GM12878 (cell line): ENCODE measurements around the gene THRB. TPM values are rescaled to one million over a fixed set of nuclear protein-coding genes. Genes with fewer than 3 reads are reported as not detected.

Experiments used
- ATAC-seq: fragments of 200-7000 bp; cut with Tn5 transposase; 3 replicates; pipeline ENCODE4 v1.9.1; 2020; ENCODE audit warnings: mild to moderate bottlenecking, moderate library complexity
- BruUV-seq: library from RNA; stranded (reverse); fragments of 400-500 nt; replicated peaks from 2 replicates; lab custom pipeline; 2021; lab: Mats Ljungman, UMichigan
- CTCF ChIA-PET: fragments of 300-600 bp; sonication (Branson Sonifier 250); formaldehyde crosslinking; extraction: SDS; loops from one replicate; lab custom pipeline; 2021; ENCODE audit warnings: inconsistent platforms; lab: Yijun Ruan, JAX
- POLR2A ChIA-PET: fragments of 350-600 bp; formaldehyde crosslinking; extraction: SDS; loops from one replicate; lab custom pipeline; 2021; ENCODE audit warnings: inconsistent platforms; lab: Charles Lee
- RAD21 ChIA-PET: fragments of 300-600 bp; sonication (Branson Sonifier 250); formaldehyde crosslinking; loops from one replicate; lab custom pipeline; 2023; ENCODE audit warnings: antibody characterized with exemption; ENCODE audit not compliant: unreplicated experiment; lab: Charles Lee
- SMC1A ChIA-PET: fragments of 300-600 bp; sonication (Branson Sonifier 250); formaldehyde crosslinking; loops from one replicate; lab custom pipeline; 2023; ENCODE audit not compliant: unreplicated experiment, uncharacterized antibody; lab: Charles Lee
- DNase-seq: peaks from one replicate; pipeline ENCODE4 v3.0.0-alpha.2; 2011; ENCODE audit warnings: low read depth, low spot score
- FAIRE-seq: peaks from 3 replicates; lab custom pipeline; 2011; peaks lifted over from hg19 to GRCh38; lab: Jason Lieb, UNC
- H2AFZ ChIP-seq: 2 replicates; pipeline ENCODE4 v1.6.0; 2011; ENCODE audit warnings: low read depth, low read length, control low read depth; ENCODE audit not compliant: control insufficient read depth
- H3K27ac ChIP-seq: 2 replicates; pipeline ENCODE4 v1.5.1; 2011; ENCODE audit warnings: control low read depth; ENCODE audit not compliant: control insufficient read depth, insufficient read depth
- H3K27me3 ChIP-seq, 2 experiments: replicated peaks in 1 of 2; 2 replicates each; pipeline versions ENCODE4 v1.6.0 to v1.6.1; 2011; ENCODE audit warnings: low read length in 1 of 2; ENCODE audit not compliant: control insufficient read depth in 2 of 2, insufficient read depth in 2 of 2
- H3K36me3 ChIP-seq, 2 experiments: 2 replicates each; pipeline ENCODE4 v1.5.1; 2011; ENCODE audit warnings: low read length in 1 of 2; ENCODE audit not compliant: control insufficient read depth in 2 of 2, insufficient read depth in 2 of 2
- H3K4me1 ChIP-seq: 2 replicates; pipeline ENCODE4 v1.6.1; 2011; ENCODE audit warnings: mild to moderate bottlenecking, low read length, moderate library complexity, mixed read lengths; ENCODE audit not compliant: control insufficient read depth, insufficient read depth
- H3K4me2 ChIP-seq: 2 replicates; pipeline ENCODE4 v1.6.0; 2011; ENCODE audit warnings: control low read depth; ENCODE audit not compliant: control insufficient read depth, insufficient read depth
- H3K4me3 ChIP-seq: fragments of 200-600 bp; sonication (generic); 2 replicates; pipeline ENCODE4 v1.5.1; 2016
- H3K79me2 ChIP-seq: 2 replicates; pipeline ENCODE4 v1.6.0; 2011; ENCODE audit warnings: low read length; ENCODE audit not compliant: control insufficient read depth, insufficient read depth
- H3K9ac ChIP-seq: 2 replicates; pipeline ENCODE4 v1.8.0; 2011; ENCODE audit warnings: low read length, control low read depth, mixed read lengths; ENCODE audit not compliant: control insufficient read depth, insufficient read depth
- H3K9me3 ChIP-seq: replicated peaks from 3 replicates; pipeline ENCODE4 v1.5.1; 2011; ENCODE audit warnings: mild to moderate bottlenecking, low read length; ENCODE audit not compliant: control insufficient read depth, insufficient read depth
- H4K20me1 ChIP-seq: 2 replicates; pipeline ENCODE4 v1.6.0; 2011; ENCODE audit not compliant: control insufficient read depth, insufficient read depth
- CBX3 ChIP-seq: fragments of 200-600 bp; sonication (generic); IDR thresholded peaks from 2 replicates; pipeline ENCODE4 v1.6.1; 2016; ENCODE audit warnings: low read depth, borderline replicate concordance
- CEBPB ChIP-seq, 2 experiments: fragments of 150-350 bp in 1 of 2; IDR thresholded peaks; 2 replicates each; pipeline ENCODE4 v1.6.1; 2012 to 2014; ENCODE audit warnings: low read depth in 2 of 2, low read length in 2 of 2, borderline replicate concordance in 1 of 2, inconsistent platforms in 1 of 2
- CEBPZ ChIP-seq: fragments of 150-350 bp; IDR thresholded peaks from 2 replicates; pipeline ENCODE4 v1.6.1; 2016; ENCODE audit warnings: low read depth, low read length
- EZH2 ChIP-seq: IDR thresholded peaks from 2 replicates; pipeline ENCODE4 v1.6.1; 2012; ENCODE audit warnings: low read depth, mild to moderate bottlenecking, control low read depth, inconsistent platforms, low read length, borderline replicate concordance; ENCODE audit not compliant: control insufficient read depth
- HDAC2 ChIP-seq: fragments of 200-600 bp; sonication (generic); IDR thresholded peaks from 2 replicates; pipeline ENCODE4 v1.6.1; 2017
- JUND ChIP-seq: IDR thresholded peaks from 2 replicates; pipeline ENCODE4 v1.6.1; 2012; ENCODE audit warnings: low read depth, mild to moderate bottlenecking, low read length, improper control_type of control experiment, moderate library complexity
- LARP7 ChIP-seq: fragments of 450-650 bp; IDR thresholded peaks from 2 replicates; pipeline ENCODE4 v1.6.1; 2017; ENCODE audit warnings: mild to moderate bottlenecking
- MYC ChIP-seq: IDR thresholded peaks from 2 replicates; pipeline ENCODE4 v1.6.1; 2011; ENCODE audit warnings: mild to moderate bottlenecking, low read length, moderate library complexity, inconsistent platforms; ENCODE audit not compliant: insufficient read depth, insufficient replicate concordance, insufficient read length, severe bottlenecking
- NR2C1 ChIP-seq: fragments of 450-650 bp; IDR thresholded peaks from 2 replicates; pipeline ENCODE4 v1.6.1; 2017; ENCODE audit warnings: antibody characterized with exemption, mild to moderate bottlenecking, moderate library complexity
- NR2F1 ChIP-seq: fragments of 450-650 bp; conservative IDR thresholded peaks from 2 replicates; pipeline ENCODE4 v1.6.1; 2017; ENCODE audit warnings: mild to moderate bottlenecking
- PAX8 ChIP-seq: fragments of 450-650 bp; IDR thresholded peaks from 2 replicates; pipeline ENCODE4 v1.6.1; 2017; ENCODE audit warnings: mild to moderate bottlenecking, moderate library complexity
- POLR2A ChIP-seq: IDR thresholded peaks from 2 replicates; pipeline ENCODE4 v1.6.1; 2011; ENCODE audit warnings: low read depth, mild to moderate bottlenecking, low read length
- RCOR1 ChIP-seq: conservative IDR thresholded peaks from 2 replicates; pipeline ENCODE4 v1.6.1; 2012; ENCODE audit warnings: low read depth, low read length, improper control_type of control experiment
- SUPT20H ChIP-seq: IDR thresholded peaks from 2 replicates; pipeline ENCODE4 v1.6.1; 2011; ENCODE audit warnings: low read depth, mild to moderate bottlenecking, low read length, moderate library complexity, borderline replicate concordance; ENCODE audit not compliant: control insufficient read depth
- ZBED1 ChIP-seq: IDR thresholded peaks from 2 replicates; pipeline ENCODE4 v1.6.1; 2016; ENCODE audit warnings: borderline replicate concordance
- ZNF217 ChIP-seq: fragments of 450-650 bp; IDR thresholded peaks from 2 replicates; pipeline ENCODE4 v1.6.1; 2017; ENCODE audit warnings: antibody characterized with exemption, mild to moderate bottlenecking
- ZNF622 ChIP-seq: fragments of 450-650 bp; IDR thresholded peaks from 2 replicates; pipeline ENCODE4 v1.6.1; 2017; ENCODE audit warnings: mild to moderate bottlenecking, inconsistent platforms
- WGBS: methylation state at CpG from one replicate; pipeline ENCODE4 v1.1.6; 2016; ENCODE audit warnings: low lambda C conversion rate; ENCODE audit not compliant: insufficient replicate concordance, insufficient coverage; ENCODE audit errors: missing lambda C conversion rate; 5-methylcytosine and 5-hydroxymethylcytosine counted together
- in situ Hi-C: fragments of 300-500 bp; cut with MboI; formaldehyde crosslinking; loops from 9 replicates; pipeline ENCODE4 v1.14.3; 2018; ENCODE audit warnings: mixed read lengths
- intact Hi-C: fragments of 100-400 bp; cut with micrococcal nuclease; formaldehyde crosslinking; loops from one replicate; pipeline ENCODE4 v1.14.2; 2022; ENCODE audit not compliant: unreplicated experiment
- polyA plus RNA-seq, 11 experiments: library from polyadenylated mRNA; depleted of rRNA in 4 of 11; unstranded in 6 of 11; stranded (reverse) in 5 of 11; fragments of >200 nt; fragmentation: Nextera tagmentation in 4 of 11; fragmentation: Illumina TruSeq in 1 of 11; extraction: Ambion mirVana in 4 of 11; extraction: Trizol in 1 of 11; gene quantifications; 1 replicate in 1 of 11; 2 replicates in 10 of 11; pipeline versions ENCODE4 v1.2.1 to v1.2.3, GENCODE V29; 2011 to 2016; ENCODE audit warnings: inconsistent platforms in 2 of 11, missing spikeins in 2 of 11, low read depth in 1 of 11
- total RNA-seq, 4 experiments: library from RNA; depleted of rRNA in 3 of 4; stranded (reverse); fragments of >200 nt in 3 of 4; fragmentation: Illumina TruSeq in 1 of 4; extraction: Trizol in 1 of 4; gene quantifications; 2 replicates each; pipeline versions ENCODE4 v1.2.1 to v1.2.3, GENCODE V29; 2013 to 2021
- TF ChIP-seq, protein P1 (sequence below): IDR thresholded peaks from 2 replicates; pipeline ENCODE4 v1.6.1; 2012; ENCODE audit warnings: low read depth, low read length, improper control_type of control experiment

The THRB gene
- total and polyA plus RNA-seq, 10 of the 15 experiments (the other 5 are each of a cell fraction or from before 2014, with no cell fraction given): 0.05 TPM; not detected in 9

DNA sequence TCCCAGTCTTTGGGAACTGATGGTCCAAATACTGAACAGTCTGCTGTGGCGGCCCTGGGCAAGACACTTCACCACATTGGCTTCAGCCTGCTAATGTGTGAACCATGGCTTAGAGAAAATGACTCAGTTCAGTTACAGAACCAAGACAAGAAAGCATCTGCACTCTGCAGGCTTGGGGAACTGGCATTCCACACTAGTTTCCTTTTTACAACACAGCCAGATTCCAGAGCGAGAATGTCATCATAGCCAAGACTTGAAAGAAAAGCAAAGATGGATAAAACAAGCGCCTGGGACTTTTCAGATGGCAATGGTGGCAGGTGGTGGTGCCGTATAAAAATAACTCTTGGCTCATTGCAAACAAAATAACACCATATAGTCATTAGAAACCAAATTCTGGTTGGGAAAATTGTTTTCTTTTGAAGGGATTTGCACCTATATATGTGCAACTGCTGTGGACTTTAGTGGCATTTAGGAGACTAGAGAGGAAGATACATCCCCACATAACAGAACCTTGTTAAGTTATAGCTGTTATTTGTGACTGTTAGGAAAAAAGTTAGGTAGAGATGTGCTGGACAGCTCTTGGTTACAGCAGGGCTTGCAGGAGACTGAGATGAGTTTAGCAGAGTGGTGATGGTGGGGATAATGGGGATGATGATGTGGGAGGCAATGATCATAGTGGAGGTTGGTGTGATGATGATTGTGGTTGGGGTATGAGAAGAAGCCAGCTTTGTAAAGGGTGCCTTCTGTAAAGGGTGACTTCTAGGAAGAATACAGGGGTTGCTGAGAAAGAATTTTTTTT lies 273.6 kb downstream of the THRB start (continued):
- TF ChIP-seq CEBPZ (no peak), LARP7 (no peak)

DNA sequence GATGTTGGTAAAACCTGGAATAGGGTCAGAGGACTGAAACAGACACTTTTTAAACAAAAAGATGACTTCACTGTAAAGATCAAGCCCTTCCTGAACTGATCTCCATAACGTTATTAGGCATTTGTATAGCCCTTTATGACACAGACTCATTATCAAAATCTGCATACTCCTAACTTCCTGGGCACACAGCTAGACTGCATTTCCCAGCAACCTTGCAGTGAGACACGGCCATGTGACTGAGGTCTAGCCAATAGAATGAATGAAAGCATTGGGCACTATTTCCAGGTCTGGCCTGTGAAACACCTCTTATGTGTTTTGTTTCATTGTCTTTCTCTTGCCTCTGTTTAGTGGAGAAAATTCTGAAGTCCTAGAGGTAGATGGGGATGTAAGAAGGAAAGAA lies 279.1 kb downstream of the THRB start:
- H3K27ac ChIP-seq: no peak overlapping the region
- POLR2A ChIA-PET: no interaction called here
- H2AFZ ChIP-seq: no peak overlapping the region
- no peak for FAIRE-seq
- no peaks in the 10 kb centered on the region for H3K4me1 ChIP-seq
- H3K9ac ChIP-seq: no peak overlapping the region
- H3K9me3 ChIP-seq: no peaks in the 10 kb centered on the region
- in situ Hi-C loops: no loop called here
- H3K4me2 ChIP-seq: no peak overlapping the region
- H3K27me3 ChIP-seq: peaks cover 0 to 4% of the 10 kb centered on the region in 2 experiments; a peak in 3 of 4 replicates
- BruUV-seq: no TSS peak
- no peak for DNase-seq
- CTCF ChIA-PET: no interaction called here
- no peak overlapping the region for H3K4me3 ChIP-seq
- SMC1A ChIA-PET: no interaction called here
- ATAC-seq: peak; percentile 60
- H3K79me2 ChIP-seq: no peaks in the 10 kb centered on the region
- no peak for TF ChIP-seq MYC
- TF ChIP-seq CBX3: no peak
- no peak for TF ChIP-seq ZBED1
- TF ChIP-seq LARP7: no peak
- TF ChIP-seq EZH2: no peak
- TF ChIP-seq, protein P1, sequence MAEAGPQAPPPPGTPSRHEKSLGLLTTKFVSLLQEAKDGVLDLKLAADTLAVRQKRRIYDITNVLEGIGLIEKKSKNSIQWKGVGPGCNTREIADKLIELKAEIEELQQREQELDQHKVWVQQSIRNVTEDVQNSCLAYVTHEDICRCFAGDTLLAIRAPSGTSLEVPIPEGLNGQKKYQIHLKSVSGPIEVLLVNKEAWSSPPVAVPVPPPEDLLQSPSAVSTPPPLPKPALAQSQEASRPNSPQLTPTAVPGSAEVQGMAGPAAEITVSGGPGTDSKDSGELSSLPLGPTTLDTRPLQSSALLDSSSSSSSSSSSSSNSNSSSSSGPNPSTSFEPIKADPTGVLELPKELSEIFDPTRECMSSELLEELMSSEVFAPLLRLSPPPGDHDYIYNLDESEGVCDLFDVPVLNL: no peak
- no peak for TF ChIP-seq JUND
- no peak for TF ChIP-seq ZNF217
- TF ChIP-seq SUPT20H: no peak
- TF ChIP-seq RCOR1: no peak
- no peak for TF ChIP-seq PAX8
- no peak for TF ChIP-seq NR2F1
- TF ChIP-seq POLR2A: no peak
- TF ChIP-seq ZNF622: no peak
- TF ChIP-seq NR2C1: no peak
- TF ChIP-seq CEBPB (IDR thresholded peaks at IDR 0.05; ENCODE audit: borderline replicate concordance in 1 of 2, low read depth in 2 of 2, low read length in 2 of 2): no peak
- TF ChIP-seq HDAC2: no peak
- TF ChIP-seq, all 136 proteins: peak for 0
- intact Hi-C loops: no loop called here
- RAD21 ChIA-PET: no interaction called here
- no peaks in the 10 kb centered on the region for H3K36me3 ChIP-seq
- H4K20me1 ChIP-seq: no peaks in the 10 kb centered on the region
- WGBS: 0% methylated on average over 2 of the region's 2 CpGs
